ENCODE data around the gene DPM3.
"Not testable (repeated sequence)": the region's sequence is repeated elsewhere in the genome, so short reads cannot be mapped to it uniquely, and the experiment has no call there.

The DPM3 gene, protein sequence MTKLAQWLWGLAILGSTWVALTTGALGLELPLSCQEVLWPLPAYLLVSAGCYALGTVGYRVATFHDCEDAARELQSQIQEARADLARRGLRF

DNA sequence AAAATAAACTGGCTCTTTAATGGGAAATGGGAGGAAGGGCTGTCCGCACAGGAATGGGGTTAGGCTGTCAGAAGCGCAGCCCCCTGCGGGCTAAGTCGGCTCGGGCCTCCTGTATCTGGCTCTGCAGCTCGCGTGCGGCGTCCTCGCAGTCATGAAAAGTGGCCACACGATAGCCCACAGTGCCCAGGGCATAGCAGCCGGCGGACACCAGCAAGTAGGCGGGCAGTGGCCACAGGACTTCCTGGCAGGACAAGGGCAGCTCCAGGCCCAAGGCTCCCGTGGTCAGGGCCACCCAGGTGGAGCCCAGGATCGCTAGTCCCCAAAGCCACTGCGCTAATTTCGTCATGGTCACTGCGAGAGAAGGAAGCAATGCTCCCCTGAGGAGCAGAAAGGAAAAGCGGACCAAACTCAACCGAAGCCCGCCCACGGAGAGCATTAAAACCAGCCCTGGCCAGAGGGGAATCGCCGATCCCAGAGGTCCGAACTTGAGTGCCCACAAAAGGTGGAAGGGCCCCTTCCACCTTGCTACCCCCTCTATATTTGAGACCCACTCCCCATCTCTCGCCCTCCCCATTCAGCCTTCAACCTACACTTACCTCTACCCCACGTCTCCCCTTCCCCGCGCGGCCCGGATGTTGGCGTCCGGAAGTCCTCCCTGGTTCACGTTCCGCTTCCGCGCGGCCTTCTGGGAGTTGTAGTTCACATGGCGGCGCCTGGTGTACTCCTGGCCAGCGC lies at the start of gene DPM3:
DPM3 (minus strand) TSS at position 637 of the 735 bp plus-strand sequence; CDS start at position 346, 291 bp downstream.
- DNase-seq, result peak; percentile 88

DNA sequence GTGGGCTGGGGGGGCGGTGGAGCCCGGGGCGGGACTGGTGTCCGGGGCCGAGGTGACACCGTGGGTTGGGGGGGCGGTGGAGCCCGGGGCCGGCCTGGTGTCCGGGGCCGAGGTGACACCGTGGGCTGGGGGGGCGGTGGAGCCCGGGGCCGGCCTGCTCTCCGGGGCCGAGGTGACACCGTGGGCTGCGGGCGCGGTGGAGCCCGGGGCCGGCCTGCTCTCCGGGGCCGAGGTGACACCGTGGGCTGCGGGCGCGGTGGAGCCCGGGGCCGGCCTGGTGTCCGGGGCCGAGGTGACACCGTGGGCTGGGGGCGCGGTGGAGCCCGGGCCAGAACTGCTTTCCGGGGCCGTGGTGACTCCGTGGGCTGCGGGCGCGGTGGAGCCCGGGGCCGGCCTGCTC lies 49.6 kb upstream of the DPM3 start:
- DNase-seq, result not testable (repeated sequence)

DNA sequence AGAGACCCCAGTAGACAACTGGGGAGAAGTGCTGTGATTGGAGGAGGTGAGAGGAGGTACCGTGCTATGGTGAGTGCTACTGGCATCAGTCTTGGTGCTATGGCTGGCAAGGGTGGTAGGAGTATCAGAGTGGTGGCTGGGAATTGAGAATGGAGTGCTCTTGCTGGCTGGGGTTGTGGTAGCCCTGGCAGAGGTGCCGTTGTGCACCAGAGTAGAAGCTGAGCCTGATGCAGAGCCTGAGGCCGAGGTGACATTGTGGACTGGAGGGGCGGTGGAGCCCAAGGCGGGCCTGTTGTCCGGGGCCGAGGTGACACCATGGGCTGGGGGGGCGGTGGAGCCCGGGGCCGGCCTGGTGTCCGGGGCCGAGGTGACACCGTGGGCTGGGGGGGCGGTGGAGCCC lies 47.9 kb upstream of the DPM3 start:
- DNase-seq, result no peak

DNA sequence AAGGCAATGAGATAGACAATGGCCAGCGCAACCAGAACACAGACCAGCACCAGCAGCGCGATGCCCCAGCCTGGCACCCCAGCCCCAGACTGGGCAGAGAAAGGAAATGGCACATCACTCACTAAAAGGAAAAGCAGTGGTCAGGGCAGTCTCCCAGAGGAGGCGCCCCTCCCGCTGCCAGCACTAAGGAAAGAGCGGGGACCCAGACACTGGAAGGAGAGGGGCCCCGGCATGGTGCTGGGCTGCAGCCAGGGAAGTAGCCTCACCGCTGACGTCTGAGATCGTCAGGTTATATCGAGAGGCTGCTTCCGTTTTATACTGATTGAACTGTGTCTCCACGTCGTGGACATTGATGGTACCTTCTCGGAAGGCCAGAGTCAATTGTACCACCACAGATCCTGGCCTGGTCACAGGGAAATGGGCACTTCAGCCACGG lies 47.1 kb upstream of the DPM3 start:
- DNase-seq, result no peak

DNA sequence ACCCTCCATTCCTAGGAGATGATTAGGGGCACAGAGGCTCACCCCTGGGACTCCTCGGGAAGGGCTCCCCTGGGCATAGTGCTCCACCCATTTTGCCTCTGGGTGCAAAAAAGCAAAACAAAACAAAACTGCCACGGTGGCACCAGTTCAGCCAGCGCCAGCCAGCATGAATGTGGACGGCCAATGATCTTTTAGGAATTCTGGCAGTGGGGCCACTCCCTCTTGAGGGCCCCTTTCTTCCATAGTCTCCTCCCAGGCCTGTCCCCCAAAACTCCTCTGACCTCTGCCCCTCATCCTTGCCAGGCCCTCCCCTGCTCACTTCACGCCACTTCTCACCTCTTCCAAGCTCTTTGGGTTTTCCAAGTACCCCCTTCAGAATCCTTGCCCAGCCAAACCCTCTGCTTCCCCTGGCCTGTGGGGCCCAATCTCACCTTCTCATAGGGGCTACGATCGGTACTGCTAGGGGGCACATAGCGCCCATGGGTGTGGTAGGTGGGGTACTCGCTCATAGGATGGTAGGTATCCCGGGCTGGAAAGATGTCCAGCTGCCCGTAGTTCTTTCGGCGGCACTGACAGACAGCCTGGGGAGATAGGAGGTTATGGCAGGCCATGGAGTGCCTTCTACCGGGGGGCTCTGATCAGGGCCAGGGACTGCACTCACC lies 46.6 kb upstream of the DPM3 start:
- no peak for DNase-seq

DNA sequence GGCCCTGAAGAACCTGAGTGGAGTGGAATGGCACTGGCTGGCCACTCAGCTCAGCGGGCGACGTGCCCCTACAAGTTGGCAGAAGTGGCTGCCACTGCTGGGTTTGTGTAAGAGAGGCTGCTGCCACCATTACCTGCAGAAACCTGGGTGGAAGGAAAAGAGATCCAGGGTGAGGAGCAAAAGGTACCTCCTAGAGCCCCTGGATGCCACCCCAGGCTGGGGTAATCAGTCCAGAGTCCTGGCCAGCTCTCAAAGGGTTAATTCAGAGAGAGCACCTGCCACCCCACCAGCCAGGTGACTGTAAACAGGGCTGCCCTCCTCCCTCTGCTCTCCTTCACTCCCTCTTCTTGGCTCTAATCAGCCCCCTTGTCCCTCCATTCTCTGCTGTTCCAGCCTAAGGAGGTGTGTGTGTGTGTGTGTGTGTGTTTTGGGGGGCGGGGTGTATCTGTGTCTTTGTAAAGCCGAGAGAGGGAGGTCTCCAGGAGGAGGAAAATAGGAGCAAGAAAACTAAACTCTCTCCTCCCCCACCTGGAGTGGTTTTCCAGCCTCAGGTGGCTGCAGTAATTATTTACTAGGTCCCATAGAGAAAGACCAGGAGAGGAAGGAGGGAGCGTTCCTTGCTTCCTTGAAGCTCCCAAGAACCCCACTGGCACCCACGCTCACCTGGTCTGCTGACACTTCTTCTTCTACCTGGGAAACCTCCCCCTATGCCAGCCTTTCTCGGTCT lies 45.9 kb upstream of the DPM3 start:
- DNase-seq, result no peak

DNA sequence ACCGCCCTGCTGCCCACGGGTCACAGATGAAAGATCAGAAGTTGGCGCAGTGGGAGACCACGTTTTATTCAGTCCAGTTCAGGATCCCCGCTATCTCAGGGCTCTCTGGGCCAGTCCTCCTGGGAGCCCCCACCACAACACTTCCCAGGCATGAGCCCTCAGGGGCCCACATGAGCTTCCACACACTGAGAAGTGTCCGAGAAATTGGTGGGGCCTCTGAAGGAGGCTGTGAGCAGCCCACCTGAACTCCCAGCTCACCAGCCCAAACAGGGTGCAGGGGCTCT lies 45.4 kb upstream of the DPM3 start:
- DNase-seq, result no peak

DNA sequence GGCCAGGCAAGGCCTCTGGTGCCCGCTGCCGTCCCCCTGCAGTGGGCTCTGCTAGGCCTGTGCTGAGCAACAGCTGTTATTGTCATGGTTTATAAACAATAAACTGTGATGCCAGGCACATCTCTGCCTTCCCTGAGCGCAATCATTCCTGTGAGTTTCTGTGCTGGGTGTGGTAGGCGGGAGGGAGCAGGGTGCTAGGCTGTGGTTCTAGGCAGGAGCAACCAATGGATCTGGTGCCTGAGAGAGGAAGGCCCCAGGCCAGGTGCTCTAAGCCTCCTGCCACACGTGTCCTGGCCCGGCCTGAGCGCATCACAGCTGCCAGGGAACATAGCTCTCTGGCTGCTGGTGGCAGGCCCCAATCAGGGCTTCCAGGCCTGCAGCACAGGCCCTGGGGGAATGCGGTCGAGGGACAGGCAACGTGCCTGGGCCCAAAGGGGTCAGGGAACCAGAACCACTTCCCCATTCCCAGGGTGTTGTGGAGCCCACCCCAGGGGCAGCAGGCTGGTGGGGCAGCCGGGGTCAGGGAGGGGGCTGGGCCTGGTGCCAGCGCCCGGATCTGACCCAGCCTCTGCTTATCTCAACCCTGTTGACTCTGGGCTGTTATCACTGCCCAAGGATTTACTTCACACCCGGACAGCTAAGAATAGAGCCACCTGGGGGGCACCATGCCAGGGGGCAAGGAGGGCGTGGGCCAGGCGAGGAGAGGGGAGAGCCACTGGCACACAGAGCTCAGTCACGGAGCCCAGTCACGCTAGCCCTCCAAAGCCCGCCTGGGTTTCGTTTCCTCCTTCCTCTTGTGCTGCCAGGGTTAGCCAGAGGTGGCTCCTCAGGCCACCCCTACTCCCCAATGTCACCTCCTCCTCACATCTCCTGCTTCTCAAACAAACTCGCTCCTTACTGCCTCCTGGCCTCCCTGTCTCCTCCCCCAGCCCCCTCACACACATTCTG lies 44.8 kb upstream of the DPM3 start:
- no peak for DNase-seq

DNA sequence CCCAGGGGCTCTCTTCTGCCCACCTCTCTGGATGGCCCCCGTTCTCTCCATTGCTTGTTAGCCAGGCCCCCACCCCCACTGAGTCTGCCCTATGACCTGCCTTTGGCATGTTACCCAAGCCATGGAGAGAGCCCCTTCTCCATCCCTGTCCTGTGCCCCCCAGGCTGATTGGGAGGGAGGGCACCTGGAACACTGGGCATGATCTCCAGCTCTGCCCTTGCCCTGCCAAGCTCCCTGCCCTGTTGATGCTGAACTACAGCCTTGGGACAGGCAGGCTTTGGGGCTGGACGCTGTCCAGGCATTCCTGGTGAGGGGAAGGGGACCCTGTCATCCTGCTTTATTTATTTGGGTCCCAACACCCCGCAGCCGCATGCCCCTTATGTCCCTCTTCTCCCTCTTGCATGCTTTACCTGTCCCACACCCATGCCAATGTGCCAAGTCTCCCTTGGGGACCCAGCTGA lies 44.0 kb upstream of the DPM3 start:
- DNase-seq, result no peak

DNA sequence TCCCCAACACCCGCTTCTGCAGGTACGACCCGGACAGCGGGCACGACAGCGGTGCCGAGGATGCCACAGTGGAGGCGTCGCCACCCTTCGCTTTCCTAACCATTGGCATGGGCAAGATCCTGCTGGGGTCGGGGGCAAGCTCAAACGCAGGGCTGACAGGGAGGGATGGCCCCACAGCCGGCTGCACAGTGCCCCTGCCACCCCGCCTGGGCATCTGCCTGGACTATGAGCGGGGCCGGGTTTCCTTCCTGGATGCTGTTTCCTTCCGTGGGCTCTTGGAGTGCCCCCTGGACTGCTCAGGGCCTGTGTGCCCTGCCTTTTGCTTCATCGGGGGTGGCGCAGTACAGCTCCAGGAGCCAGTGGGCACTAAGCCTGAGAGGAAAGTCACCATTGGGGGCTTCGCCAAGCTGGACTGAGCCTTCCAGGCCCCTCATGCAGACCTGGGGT lies 43.5 kb upstream of the DPM3 start:
- no peak for DNase-seq

DNA sequence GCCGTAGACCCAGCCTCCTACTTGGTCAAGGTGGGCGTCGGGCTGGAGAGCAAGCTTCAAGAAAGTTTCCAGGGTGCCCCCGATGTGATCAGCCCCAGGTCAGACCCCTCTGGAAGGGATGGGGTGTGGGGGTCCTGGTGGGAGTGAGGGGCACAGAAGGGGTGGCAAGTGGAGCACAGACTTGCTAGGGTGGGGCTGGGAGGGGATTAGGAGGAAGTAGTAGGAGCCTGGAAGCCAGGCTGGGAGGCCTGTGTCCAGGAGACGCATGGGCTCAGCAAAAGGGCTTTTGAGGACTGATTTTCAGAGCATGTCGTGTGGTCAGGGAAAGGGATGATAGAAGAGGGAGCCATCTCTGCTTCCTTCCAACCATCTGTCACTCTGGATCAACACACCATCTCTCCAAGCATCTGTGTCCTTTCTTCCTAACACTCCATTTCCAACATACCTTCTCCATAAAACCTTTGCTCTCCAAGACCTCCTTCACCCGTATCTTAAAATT lies 41.8 kb upstream of the DPM3 start:
- no peak for DNase-seq

DNA sequence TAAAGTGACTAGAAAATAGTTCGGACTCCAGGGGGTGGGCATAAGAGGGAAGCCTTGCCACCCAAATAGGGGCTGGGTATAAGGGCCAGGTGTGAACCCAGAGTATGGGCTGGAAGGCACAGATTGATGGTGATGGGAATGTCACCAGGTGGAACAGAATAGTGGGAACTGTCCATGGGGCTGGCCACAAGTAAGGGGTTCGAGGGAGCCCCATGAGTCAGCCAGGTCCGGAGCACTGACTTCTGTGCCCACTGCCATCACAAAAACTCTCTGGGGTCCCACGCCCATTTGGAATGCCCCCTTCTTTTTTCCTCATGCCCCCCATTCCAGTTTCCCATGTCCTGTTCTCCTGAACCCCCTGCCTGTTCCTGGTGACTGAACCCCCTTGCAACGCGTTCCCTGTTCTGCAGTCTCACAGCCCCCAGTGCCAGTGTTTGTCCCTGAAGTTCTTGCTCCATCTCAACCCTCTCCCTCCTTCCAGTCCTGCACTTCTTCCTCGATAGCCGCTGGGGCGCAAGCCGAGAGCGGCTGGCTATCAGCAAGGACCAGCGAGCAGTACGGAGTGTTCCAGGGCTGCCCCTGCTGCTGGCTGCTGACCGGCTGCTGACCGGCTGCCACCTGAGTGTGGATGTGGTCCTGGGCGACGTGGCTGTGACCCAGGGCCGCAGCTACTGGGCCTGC lies 41.2 kb upstream of the DPM3 start:
- DNase-seq, result no peak

DNA sequence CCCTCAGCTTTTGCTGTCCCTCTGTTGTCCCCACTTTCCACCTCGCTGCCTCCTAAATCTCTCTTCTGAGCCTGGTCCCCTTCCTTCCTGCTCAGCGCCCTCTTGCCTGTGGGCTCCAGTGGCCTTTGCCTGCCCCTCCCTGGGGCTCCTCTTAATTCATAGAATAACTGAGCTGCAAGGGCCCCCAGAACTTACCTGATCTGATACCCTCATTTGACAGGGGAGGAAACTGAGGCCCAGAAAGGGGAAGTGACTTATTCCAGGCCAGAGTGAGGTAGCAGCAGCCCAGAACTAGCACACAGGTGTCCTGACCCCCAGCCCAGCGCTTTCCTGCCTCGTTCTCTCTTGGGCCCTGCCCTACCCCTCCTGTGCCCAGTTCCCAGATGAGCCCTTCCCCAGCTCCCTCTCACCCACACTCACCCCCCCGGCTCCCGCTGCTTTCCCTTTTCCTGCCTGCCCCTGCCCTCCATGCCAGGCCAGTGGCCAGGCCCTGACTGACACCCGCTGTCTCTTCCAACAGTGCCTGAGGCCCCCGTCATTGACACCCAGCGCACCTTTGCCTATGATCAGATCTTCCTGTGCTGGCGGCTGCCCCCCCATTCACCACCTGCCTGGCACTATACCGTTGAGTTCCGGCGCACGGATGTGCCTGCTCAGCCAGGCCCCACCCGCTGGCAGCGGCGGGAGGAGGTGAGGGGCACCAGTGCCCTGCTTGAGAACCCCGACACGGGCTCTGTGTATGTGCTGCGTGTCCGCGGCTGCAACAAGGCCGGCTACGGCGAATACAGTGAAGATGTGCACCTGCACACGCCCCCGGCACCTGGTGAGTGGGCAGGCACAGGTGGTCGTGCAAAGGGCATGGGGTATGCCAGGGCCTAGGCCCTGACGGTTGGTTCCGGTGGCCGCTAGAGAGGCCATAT lies 39.0 kb upstream of the DPM3 start:
- no peak for DNase-seq

DNA sequence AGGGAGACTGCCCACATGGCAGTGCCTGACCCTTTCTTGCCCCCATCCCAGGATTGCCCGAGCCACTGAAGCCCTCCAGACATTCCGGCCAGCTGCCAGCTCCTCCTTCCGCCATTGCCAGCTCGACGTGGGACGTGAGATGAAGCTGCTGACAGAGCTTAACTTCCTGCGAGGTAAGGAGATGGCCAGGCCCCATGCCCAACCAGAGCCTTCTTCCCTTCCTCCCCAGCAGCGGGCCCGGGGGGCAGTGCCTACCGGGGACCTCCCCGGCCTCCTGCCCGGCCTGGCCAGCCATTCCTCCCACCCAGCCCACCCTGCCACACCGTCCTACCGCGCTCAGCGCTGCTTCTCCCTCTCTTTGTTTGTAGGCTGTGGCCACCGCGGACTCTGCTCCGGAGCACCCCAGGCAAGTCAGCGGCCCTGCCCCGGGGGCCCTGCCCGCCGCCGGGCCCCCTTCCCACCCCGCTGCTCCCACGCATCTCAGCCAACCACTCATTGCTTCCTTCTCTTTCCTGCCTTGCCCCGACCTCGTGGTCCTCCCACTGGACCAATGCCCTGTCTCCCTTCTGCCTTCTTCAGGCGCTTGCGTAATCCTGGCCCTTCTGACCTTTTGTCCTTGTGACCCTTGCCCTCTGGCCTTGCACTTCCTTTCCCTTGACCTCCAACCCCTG lies 38.2 kb upstream of the DPM3 start:
- DNase-seq, result no peak

DNA sequence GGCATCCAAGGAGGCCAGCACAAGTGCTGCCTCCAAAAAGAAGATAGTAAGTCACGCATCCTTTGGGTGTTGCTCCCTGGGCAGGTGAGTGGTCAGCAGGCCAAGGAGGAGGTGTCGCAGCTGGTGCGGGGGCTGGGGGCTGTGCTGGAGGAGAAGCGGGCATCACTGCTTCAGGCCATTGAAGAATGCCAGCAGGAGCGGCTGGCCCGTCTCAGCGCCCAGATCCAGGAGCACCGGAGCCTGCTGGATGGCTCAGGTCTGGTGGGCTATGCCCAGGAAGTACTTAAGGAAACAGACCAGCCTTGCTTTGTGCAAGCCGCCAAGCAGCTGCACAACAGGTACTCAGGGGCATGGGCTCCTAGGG lies 37.6 kb upstream of the DPM3 start:
- no peak for DNase-seq

DNA sequence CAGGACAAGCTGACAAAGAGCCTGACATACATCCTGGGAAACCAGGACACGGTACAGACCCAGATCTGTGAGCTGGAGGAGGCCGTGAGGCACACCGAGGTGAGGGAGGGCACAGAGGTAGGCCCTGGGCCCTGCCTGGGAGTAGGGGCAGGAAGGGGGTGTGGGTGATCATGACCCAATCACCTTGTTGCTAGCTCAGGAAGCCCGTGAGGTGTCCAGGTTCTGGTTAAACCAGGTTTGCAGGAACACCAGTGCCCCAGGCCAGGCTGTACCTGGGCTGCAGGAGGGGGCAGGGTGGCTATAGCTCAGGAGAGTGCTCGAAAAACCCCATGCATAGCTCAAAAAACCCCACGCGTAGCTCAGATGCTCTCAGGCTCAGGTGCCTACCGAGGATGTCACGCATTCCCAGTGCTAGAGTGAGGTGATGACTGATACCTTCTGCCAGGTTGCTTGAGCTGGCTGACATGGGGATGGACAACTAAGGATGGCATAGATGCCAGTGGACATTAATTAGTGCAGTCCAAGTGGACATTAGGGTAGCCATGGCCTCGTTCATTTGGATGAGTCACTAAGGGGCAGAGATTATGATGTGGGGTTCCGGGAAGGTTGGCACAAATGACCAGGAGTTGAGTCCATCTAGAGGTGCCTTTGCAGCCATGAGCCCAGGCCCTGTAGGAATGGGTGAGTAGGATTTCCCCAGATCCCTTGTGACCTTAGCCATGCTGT lies 37.0 kb upstream of the DPM3 start:
- no peak for DNase-seq

DNA sequence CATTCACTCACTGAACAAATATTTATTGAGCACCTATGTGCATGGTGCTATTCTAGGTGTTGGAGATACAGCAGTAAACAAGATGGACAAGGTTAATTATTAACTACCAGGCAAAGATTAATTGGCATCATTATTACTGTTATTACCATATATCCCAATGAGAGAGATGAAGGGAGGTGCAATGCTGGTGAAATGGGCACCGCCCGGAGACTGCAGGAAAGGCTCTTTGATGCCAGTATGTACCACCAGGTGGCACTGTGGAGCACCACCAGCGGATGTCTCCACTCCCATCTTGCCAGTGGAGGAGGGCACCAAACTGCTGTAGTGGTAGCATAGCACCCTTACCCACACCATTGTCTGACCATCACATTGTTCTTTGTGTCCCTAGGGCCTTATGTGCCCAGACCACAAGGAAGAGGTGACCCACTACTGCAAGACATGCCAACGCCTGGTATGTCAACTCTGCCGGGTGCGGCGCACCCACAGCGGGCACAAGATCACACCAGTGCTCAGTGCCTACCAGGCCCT lies 36.3 kb upstream of the DPM3 start:
- peak; percentile 69 for DNase-seq

DNA sequence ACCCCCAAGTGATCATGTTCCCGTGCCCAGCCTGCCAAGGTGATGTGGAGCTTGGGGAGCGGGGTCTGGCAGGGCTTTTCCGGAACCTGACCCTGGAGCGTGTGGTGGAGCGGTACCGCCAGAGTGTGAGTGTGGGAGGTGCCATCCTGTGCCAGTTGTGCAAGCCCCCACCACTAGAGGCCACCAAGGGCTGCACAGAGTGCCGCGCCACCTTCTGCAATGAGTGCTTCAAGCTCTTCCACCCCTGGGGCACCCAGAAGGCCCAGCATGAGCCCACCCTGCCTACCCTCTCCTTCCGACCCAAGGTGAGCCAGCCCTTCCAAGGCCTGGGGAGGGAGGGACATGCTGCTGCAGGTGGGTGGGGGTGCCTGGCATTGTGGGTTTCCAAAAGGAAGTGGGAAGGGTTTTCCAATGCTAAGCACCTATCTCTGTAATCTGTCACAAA lies 35.6 kb upstream of the DPM3 start:
- DNase-seq, result no peak

DNA sequence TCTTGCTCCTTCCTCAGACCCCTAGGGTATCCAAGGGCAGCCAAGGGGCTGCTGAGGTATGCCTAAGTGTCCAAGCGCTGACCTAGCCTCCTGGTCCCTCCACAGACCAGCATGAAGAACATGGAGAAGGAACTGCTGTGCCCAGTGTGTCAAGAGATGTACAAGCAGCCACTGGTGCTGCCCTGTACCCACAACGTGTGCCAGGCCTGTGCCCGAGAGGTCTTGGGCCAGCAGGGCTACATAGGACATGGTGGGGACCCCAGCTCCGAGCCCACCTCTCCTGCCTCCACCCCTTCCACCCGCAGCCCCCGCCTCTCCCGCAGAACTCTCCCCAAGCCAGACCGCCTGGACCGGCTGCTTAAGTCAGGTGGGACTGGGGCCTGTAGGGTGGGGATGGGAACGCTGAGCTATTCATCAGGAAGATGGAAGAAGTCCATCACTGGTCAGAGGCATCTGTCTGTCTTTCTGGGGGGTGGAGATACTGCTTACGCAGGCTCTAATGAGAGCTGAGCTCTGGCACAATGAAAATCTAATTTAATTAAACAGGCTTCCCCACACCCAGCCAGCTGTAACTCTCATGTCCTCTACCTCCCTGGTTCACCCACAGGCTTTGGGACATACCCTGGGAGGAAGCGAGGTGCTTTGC lies 35.1 kb upstream of the DPM3 start:
- no peak for DNase-seq

All from NCI-H1092 (cell line).